Left renal pelvis (tissue), 4 donors: Measurements from ENCODE around the gene NOL9. TPM values are rescaled to one million over a fixed set of nuclear protein-coding genes. Genes with fewer than 3 reads are reported as not detected.

Experiments
- DNase-seq, 4 donors: peaks; one replicate each; pipeline ENCODE4 v3.0.0-alpha.2; 2013; ENCODE audit warnings: low read depth in 4 of 4, low spot score in 3 of 4
- polyA plus RNA-seq, 4 donors: library from polyadenylated mRNA; unstranded; fragments of 120-200 nt; gene quantifications; one replicate each; pipeline ENCODE4 v1.2.1, GENCODE V29; 2013; ENCODE audit not compliant: insufficient read length in 4 of 4

The NOL9 gene
- polyA plus RNA-seq, 4 donors: 15.5 to 23.1 (median 19.3) TPM

GRCh38 chr1:6591222-6591621 lies 36.9 kb upstream of the NOL9 start:
- DNase-seq: no peak

- DNase-seq: no peak
Observed at GRCh38 chr1:6590046-6590445, 35.7 kb upstream of the NOL9 start.

- DNase-seq: no peak
Observed at GRCh38 chr1:6588893-6589520, 34.7 kb upstream of the NOL9 start.

DNA sequence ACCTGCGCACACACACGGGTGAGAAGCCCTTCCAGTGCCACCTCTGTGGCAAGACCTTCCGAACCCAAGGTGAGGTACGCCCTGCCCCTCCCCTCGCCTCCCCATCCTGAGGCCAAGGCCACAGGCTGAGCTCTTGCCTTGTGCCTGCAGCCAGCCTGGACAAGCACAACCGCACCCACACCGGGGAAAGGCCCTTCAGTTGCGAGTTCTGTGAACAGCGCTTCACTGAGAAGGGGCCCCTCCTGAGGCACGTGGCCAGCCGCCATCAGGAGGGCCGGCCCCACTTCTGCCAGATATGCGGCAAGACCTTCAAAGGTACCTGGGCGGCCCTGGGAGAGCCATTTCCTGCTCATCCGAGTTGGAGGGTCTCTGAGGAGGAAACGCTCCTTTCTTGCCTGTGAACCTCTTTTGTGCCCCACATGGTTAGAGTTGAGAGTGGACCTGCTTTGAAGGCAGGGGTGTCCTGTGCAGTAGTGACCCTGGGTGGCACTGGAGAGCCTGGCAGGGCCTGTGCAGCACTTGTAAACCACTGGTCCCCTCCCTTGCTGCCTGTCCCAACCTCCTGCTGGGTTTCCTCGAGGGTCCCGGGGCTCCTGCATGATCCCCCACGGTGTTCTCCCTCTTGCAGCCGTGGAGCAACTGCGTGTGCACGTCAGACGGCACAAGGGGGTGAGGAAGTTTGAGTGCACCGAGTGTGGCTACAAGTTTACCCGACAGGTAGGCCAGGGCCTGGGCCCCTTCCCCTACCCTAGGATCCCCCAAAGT lies 34.0 kb upstream of the NOL9 start:
- DNase-seq: no peak

GRCh38 chr1:6587261-6588005 lies 33.1 kb upstream of the NOL9 start:
- DNase-seq: no peak

GRCh38 chr1:6586404-6586816 lies 32.1 kb upstream of the NOL9 start:
- no peak for DNase-seq

DNA sequence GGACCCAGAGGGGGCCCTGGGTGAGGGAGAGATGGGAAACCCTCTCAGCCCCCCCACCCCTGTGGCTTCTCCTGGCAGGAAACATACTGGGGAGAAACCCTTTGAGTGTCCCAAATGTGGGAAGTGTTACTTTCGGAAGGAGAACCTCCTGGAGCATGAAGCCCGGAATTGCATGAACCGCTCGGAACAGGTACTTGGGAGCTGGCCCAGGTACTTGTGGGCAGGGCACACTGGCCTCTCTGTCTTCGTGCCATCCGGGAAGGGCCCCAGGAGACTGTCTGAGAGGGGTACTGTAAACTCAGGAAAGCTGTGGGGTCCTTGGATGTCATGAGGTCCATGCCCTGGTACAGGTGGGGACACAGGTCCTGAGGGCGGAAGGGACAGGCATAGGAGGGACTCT lies 31.5 kb upstream of the NOL9 start:
- DNase-seq: no peak

- no peak for DNase-seq
Observed at GRCh38 chr1:6585081-6585722, 30.9 kb upstream of the NOL9 start.

- DNase-seq: no peak
Observed at GRCh38 chr1:6584126-6585080, 30.1 kb upstream of the NOL9 start.

- no peak for DNase-seq
Observed at GRCh38 chr1:6582370-6582769, 28.1 kb upstream of the NOL9 start.

GRCh38 chr1:6581561-6582305 lies 27.4 kb upstream of the NOL9 start:
- no peak for DNase-seq

DNA sequence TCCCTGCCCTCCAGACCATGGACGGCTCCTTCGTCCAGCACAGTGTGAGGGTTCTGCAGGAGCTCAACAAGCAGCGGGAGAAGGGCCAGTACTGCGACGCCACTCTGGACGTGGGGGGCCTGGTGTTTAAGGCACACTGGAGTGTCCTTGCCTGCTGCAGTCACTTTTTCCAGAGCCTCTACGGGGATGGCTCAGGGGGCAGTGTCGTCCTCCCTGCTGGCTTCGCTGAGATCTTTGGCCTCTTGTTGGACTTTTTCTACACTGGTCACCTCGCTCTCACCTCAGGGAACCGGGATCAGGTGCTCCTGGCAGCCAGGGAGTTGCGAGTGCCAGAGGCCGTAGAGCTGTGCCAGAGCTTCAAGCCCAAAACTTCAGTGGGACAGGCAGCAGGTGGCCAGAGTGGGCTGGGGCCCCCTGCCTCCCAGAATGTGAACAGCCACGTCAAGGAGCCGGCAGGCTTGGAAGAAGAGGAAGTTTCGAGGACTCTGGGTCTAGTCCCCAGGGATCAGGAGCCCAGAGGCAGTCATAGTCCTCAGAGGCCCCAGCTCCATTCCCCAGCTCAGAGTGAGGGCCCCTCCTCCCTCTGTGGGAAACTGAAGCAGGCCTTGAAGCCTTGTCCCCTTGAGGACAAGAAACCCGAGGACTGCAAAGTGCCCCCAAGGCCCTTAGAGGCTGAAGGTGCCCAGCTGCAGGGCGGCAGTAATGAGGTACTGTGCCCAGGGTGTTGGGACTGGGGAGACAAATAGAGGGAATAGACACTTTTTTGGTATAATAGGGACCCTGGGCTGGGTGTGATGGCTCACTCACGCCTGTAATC lies 26.5 kb upstream of the NOL9 start:
- no peak for DNase-seq

- no peak for DNase-seq
Observed at GRCh38 chr1:6580119-6580592, 25.8 kb upstream of the NOL9 start.

DNA sequence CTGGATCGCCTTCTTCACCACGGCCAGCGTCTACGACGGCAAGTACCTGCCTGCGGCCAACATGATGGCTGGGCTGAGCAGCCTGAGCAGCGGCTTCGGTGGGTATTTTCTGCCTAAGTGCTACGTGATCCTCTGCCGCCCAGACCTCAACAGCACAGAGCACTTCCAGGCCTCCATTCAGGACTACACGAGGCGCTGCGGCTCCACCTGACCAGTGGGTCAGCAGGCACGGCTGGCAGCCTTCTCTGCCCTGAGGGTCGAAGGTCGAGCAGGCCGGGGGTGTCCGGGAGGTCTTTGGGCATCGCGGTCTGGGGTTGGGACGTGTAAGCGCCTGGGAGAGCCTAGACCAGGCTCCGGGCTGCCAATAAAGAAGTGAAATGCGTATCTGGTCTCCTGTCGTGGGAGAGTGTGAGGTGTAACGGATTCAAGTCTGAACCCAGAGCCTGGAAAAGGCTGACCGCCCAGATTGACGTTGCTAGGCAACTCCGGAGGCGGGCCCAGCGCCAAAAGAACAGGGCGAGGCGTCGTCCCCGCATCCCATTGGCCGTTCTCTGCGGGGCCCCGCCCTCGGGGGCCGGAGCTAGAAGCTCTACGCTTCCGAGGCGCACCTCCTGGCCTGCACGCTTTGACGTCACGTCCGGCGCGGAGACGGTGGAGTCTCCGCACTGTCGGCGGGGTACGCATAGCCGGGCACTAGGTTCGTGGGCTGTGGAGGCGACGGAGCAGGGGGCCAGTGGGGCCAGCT lies 25.2 kb upstream of the NOL9 start, which contains the start of gene ZBTB48:
Gene ZBTB48, plus strand, starts transcription at position 621 of the 745 bp plus-strand sequence. CDS start 616 bp downstream, outside the sequence.
- peak; percentile 96 to 98 (median 96) for DNase-seq

DNA sequence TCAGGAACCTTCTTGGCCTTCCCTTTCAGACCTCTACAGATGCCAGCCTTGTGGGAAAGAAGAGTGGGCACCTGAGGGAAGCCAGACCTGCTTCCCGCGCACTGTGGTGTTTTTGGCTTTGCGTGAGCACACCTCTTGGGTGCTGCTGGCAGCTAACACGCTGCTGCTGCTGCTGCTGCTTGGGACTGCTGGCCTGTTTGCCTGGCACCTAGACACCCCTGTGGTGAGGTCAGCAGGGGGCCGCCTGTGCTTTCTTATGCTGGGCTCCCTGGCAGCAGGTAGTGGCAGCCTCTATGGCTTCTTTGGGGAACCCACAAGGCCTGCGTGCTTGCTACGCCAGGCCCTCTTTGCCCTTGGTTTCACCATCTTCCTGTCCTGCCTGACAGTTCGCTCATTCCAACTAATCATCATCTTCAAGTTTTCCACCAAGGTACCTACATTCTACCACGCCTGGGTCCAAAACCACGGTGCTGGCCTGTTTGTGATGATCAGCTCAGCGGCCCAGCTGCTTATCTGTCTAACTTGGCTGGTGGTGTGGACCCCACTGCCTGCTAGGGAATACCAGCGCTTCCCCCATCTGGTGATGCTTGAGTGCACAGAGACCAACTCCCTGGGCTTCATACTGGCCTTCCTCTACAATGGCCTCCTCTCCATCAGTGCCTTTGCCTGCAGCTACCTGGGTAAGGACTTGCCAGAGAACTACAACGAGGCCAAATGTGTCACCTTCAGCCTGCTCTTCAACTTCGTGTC lies 24.5 kb upstream of the NOL9 start:
- no peak for DNase-seq

DNA sequence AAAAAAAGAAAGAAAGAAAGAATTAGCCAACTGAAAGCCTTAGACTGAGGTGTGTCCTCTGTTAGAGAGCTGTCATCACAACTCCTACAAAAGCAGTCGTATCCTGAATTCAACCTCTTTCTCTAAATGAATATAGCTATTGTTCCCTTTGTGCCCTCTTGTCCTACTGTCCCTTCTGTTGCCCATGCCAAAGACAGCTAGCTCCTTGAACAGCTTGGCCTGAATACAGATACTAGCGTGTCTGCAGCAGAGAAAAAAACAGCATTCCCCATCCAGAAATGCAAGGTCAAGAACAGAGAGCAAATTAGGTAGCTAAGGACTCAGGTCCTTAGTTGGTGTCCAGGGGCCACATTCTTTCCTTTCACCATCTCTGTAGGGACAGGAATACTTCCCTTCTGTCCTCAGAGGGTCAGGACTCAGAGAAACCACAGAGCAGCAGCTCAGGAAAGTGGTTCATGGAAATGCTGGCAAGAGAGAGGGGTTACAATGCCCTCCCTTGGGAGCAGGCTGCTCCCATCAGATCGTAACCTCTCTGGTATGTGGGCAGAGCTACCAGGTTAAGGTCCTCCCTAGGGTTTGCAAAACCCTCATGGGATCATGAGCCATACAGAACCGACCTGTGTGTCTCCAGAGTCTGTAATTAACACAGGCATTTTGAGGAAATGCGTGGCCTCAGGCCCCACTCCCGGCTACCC lies 23.7 kb upstream of the NOL9 start:
- no peak for DNase-seq
